HG02642 (cell line): ENCODE results near the gene GPR141.

ENCODE experiments used
- ATAC-seq: cut with Tn5 transposase; IDR thresholded peaks from one replicate; pipeline ENCODE4 v1.9.1; 2021; ENCODE audit warnings: mild to moderate bottlenecking; ENCODE audit not compliant: unreplicated experiment, poor library complexity

GPR141 gene

GRCh38 chr7:37771801-37772200, 88.2 kb downstream of the GPR141 start:
- no peak for ATAC-seq

GRCh38 chr7:37775921-37776320, 92.4 kb downstream of the GPR141 start:
- ATAC-seq, result no peak

- no peak for ATAC-seq
Measured at GRCh38 chr7:37781156-37781555, 97.6 kb downstream of the GPR141 start.

GRCh38 chr7:37782166-37782565, 98.6 kb downstream of the GPR141 start:
- no peak for ATAC-seq

GRCh38 chr7:37784015-37784414, 100.4 kb downstream of the GPR141 start:
- ATAC-seq, result peak; percentile 33

- ATAC-seq, result peak; percentile 86
Measured at GRCh38 chr7:37786741-37787569, 103.4 kb downstream of the GPR141 start.
